Medulla oblongata (tissue), 1 donor: ENCODE results near the gene VAPB.

Experiments used
- DNase-seq: peaks from one replicate; pipeline ENCODE4 v3.0.0-alpha.2; 2015; ENCODE audit errors: extremely low spot score

VAPB gene

DNA sequence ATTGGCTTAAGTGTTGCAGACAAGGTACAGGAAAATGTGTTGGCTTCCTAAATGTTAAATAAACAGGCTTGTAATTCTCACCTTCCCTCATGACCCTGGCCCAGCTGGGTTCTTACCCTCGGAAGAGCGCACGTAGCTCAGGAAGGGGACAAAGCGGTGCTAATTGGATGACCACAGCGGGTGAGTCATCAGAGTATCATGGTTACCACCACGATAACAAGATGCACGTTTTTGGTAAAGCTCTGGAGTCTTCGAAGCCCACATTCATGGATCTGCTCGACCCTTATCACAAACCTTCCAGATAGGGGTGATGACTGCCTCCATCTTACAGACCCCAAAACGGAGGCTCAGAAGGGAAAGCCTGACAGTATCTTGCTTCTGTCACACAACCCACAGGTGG is 93.4 kb downstream of the VAPB start:
- DNase-seq: no peak

DNA sequence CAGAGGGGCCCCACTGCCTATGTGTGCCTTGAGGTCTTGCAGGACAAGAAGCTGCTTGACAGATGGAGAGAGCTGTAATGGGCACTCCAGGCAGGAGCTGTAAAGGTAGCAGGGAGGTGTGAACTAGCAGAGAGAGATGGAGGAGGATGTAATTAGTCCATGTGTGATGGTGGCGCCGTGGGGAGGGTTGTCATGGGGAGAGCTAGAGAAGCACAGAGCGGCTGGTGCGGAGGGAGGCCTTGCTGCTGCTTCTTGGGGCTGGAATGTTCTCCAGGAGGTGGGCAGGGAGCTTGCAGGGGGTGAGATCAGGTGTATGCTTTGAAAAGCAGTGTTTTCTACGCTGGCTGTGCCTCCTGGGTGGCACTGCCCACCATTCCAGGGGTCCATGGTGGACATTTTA is 94.0 kb downstream of the VAPB start:
- DNase-seq: no peak

DNA sequence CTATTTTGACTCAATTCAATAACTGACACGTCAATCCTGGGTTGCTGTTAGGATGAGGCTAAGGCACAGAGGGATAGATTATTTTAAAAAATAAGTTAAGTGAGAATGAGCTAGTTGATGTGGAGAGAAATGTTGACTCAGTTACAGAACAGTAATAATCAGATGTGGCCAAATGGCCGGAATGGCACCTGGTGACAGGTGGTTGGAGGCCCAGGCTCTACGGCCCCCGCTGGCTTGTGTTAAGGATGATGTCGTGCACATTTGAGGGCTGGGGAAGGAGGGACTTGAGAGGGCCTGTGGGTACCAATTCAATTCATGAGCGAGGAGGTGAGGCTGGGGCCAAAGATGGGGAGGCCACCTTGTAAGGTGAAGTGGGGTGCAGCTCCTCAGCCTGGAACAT is 94.4 kb downstream of the VAPB start:
- no peak for DNase-seq

DNA sequence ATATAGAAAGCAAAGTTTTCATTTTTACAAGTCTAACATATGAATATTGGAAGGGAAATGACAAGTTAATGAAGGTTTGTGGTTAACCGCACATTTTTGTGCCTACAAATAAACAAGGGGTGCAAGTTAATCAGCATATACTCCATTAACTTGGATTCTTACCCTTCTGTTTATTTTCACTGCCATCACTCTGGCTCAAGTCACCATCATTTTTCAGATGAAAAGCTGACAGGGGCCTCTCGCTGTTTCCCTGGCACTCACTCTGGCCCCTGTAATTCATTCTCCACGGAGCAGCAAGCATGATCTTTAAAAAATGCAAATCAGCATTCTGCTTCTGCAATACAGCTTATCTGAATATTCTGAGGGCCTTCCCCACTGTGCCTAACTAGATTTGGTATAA is 96.4 kb downstream of the VAPB start:
- DNase-seq: no peak

DNA sequence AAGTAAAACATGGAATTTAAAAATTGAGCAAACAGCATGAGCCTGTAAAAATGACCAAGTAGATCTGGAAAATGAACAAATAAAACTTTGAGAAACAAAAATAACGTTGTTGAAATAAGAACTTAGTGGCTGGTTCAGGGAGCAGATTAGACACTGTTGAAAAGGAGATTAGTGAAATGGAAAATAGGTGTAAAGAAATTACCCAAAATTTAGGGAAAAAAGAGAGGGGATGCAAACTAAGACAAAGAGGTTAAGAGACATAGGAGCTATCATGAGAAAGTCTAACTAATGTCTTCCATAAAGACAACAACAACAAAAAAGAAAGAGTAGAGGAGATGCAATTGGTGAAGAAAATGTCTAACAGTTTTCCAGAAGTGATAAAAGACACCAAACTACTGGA is 97.2 kb downstream of the VAPB start:
- DNase-seq: no peak

DNA sequence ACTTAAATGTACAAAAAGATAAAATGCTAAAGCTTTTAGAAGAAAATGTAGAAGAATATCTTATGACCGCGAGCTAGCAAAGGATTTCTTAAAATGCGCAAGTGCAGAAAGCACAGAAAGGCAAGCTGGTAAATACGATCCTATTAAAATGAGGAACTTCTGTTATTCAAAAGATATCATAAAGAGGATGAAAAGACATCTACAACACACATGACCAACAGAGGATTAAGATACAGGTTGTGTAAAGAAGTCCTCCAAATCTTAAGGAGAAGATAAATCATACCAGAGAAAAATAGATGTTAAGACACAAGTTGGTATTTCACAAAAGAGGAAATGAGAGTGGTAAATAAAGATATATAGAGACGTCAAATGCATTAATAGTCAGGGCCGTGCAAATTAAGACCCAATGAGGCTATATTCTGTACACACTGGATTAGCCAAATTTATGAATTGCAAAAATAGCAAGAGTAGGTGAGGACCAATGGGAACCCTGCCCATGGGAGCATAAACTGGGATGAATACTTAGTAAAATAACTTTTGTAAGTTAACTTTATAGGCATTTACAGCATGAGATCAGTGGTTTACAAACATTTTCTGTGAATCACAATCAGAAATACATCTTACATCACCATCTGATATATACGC is 103.2 kb downstream of the VAPB start:
- DNase-seq: no peak

DNA sequence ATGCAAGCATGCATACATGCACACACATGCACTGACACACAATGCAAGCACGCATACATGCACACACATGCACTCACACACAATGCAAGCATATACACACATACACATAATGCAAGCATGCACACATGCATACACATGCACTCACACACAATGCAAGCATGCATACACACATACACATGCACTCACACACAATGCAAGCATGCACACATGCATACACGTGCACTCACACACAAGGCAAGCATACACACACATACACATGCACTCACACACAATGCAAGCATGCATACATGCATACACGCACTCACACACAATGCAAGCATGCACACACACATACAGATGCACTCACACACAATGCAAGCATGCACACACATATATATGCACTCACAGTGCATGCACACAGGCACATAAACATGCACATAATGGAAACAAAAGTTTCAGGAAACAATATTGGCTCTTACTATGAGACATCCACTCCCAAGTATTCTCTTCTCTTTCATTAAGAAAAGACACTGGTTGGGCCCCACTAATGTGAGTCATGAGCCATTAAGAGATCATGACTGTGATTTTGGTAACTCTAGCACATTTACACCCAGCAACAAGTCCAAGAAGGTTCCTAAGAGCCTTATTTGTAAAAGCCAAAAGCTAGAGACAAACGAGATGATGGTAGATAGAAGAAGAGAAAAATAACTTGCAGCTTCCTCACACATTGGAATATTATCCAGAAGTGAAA is 103.9 kb downstream of the VAPB start:
- DNase-seq: no peak

DNA sequence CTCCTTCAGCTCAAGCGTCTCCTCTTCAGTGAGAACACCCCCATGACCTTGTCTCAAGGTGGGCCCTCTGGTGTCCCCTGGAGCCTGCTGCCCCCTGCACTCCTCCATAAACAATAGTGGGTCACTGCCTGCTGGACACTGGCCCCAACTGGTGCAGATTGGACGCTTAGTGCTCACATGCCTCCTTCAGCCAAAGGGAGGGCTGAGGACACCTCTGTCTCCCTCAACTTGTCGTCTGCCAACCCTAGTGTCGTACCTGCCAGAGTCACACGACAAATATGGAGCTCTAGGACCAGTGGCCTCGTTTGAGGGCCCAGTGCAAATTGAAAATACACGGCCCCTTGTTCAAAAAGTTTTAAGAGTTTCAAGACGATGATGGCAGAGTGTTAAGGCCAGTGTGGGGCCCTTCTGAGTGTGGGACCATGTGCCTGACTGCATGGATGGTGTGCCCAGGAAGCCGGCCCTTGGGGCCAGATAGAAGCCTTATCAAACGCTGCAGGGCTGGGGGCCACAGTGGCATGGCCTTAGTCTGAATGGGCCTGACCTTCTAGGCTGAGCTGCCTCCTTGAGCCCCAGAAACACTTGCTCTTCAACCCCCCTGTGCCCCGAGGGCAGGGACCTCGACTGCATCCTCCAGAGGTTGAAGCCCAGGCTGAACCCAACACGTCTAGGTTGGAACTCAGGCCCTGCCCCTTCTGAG is 106.0 kb downstream of the VAPB start:
- no peak for DNase-seq

DNA sequence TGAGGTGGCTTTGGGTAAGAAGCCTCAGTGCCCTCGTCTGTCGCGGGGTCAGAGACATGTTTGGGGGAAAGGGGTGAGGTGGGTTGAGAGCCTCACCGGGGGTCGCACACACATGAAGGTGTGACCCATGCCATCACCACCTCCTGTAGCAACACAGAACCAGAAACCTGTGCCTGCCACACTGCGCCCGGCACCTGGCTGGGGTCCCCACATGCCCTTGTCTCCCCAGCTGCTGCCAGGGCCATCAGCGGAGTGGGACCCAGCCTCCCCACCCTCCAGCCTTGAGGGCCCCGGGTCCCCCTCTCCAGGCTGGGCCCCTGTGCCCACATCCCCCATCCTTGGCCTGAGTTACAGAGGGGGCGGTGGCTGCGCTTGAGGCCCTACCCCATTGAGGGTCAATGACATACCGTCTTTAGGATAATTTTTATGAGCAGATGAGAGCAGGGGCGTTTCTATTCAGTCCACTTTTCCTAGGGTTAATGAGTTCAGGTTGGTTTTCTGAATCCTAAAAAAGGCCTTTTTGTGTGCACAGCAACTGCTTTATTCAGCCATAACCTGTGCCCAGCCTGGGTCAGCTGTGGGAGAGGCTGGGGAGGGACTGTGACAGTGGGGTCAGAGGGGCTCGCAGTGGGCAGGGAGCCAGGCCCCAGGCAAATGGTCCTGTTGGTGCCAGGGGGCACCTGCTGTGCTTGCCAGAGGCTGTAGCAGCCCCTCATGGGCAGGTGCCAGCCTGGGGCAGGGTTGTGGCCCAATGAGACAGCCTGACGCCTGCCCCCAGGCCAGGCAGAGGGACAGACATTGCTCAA is 106.8 kb downstream of the VAPB start:
- no peak for DNase-seq

DNA sequence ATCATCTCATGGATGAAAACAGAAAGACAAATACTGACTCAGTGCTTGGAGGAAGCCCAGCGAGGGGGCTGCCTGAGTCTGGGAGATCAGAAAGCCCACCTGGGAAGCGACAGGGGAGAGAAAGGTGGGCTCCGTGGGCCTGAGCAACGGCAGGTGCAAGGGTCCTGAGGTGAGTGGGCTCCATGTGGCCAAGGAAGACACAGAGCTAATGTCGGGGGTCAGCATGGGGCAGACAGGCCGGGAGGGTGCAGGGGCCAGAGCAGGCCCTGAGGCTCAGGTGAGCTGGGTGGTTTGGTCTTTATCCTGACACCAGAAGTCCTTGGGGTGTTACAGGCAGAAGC is 107.4 kb downstream of the VAPB start:
- no peak for DNase-seq

DNA sequence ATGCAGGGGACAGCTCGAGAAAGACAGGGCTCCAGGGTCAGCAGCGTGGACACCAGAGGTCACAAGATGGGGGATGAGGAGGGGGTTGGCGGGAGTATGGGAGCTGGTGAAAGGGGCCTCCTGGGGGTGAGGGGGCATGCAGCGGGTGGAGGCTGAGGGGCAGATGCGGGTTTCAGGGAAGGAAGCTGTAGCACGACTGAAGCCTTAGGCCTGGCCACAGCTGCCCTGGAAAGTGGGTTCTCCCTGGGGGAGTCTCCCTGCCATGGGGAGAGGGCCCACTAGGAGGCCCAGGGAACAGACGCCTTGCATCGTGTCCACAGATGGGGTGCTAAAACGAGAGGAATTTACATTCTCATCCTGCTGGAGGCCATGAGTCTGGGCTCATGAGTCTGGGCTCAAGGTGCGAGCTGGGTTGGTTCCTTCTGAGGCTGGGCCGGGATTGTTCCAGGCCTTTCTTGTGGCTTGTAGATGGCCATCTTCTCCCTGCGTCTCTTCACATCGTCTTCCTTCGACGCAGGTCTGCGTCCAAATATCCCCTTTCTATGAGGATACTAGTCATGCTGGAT is 108.1 kb downstream of the VAPB start:
- no peak for DNase-seq

DNA sequence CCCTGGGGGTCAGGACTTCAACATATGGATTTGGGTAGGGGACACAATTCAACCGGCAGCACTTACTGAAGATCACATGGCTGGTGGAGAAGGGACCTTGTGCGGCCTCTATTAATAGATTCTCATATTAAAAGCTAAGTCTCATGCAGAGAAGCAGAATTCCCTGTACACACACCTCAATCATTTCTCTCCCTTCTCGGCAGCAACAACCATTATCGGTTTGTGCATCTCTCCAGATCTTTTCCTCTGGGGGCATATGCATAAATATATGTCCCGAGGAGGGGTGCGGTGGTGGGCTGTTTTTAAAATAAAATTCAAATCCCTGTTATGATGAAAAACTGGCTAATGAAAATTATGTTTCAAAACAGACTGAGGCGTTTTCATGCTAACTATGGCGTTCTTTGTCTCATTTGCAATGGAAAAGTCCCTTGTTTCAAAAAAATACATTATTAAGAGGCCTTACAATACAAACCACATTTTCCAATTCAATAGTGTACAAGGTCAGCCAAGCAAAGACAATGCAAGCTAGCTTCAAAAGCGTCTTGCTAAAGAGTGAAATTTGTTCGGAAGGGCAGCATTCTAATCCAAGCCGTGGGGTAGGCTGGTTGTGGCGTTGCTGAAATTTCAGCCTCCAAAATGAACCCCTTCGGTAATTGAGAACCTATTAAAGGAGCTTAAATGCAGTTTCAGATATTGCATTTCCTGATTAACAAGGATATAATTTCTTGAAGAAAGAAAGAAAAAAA is 108.9 kb downstream of the VAPB start:
- DNase-seq: no peak

DNA sequence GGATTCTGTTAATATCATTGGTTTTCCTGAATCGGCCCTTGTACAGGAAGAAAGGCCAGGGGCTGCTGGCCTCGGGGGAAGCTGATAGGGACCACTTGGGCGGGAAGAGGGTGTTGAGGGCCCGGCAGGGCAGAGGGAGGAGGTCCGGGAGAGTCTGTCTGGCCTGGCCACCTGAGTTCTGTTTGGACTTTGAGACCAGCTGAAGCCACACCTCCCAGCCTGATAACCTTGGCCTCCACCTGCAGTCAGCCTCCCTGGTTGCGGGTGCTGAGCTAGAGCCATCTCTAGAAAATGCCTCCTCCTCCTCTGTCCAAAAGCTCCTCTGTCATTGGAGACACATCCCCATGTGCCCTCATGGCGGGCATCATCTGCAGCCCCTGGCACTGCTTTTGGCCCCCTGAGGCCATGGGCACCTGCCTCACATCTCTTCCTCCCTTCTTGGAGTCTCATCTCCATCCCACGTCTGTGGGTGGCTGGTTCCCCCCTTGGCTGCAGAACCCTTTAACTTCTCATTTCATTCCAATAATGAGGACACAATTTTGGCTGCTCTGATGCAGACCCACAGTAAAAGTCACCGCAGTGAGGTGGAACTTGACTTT is 109.5 kb downstream of the VAPB start:
- no peak for DNase-seq

DNA sequence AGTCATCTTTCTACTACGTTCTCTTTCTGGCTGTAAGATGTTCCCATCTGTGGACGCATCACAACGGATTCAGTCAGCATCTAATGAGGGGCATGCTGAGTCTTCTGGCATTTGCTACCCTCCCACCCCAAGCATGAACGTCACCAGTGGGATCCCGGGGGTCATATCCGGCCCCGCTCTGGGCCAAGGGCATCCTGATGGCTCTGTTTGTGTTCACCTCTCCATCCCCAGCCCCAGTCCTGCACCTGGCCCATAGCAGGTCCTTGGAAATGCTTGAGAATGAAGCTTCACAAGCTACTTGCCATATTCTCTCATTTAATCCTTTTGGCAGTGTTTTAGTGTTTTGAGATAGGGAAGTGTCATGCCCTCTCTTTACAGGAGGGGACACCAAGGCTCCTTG is 111.2 kb downstream of the VAPB start:
- no peak for DNase-seq
